Middle frontal gyrus (tissue), 1 donor: ENCODE results near the gene KIFAP3.
"Not testable (repeated sequence)": the region's sequence is repeated elsewhere in the genome, so short reads cannot be mapped to it uniquely, and the experiment has no call there.

Source experiments
- DNase-seq: peaks from one replicate; pipeline ENCODE4 v3.0.0-alpha.2; 2015; ENCODE audit warnings: low spot score; ENCODE audit errors: extremely low spot score

Gene KIFAP3

DNA sequence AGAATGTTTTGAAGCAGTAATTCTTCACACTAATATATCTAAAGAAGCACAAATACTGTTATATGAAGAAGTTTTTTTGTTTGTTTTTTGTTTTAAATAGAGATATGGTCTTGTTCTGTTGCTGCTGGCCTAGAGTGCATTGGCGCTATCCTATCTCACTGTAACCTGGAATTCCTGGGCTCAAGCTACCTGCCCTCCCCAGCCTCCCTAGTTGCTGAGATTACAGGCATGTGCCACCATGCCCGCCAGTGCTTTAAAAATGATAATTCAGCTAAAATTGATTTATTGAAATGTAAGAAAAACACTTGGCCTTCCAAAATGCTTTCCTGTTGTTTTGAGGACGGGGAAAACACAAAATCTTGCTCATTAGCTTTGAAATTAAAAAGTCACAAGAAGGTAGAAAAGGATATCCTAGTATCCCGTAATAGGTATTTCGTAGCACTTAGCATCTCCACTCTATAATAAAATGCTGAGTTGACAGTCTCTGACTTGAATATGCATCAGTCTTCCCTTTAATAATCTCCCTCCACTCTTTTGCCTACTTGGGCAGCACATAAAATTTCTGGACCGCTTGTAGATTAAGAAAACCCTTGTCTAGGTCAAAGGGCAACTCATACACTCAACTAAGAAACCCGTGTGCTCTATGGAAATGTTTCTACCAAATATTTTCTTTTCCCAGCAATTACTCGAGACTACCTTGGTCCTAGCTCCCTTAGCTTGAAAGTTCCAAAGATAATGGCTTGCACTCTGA, 182.1 kb downstream of the KIFAP3 start:
- no peak for DNase-seq

DNA sequence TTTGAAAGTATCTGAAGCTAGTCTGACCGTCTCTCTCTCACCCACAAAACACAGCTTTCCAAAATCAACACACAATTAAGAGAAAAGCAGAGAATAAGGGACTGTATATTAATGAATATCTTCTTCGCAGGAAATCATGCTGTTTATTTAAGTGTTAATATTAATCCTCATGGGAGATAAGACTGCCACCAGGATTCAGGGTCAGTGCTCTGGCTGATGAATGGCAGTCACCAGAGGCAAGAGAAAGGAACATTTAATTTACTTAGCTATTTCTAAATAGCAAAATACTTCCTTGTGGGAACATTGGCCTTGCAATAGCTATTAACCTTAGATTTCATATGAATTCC, 183.0 kb downstream of the KIFAP3 start:
- no peak for DNase-seq

DNA sequence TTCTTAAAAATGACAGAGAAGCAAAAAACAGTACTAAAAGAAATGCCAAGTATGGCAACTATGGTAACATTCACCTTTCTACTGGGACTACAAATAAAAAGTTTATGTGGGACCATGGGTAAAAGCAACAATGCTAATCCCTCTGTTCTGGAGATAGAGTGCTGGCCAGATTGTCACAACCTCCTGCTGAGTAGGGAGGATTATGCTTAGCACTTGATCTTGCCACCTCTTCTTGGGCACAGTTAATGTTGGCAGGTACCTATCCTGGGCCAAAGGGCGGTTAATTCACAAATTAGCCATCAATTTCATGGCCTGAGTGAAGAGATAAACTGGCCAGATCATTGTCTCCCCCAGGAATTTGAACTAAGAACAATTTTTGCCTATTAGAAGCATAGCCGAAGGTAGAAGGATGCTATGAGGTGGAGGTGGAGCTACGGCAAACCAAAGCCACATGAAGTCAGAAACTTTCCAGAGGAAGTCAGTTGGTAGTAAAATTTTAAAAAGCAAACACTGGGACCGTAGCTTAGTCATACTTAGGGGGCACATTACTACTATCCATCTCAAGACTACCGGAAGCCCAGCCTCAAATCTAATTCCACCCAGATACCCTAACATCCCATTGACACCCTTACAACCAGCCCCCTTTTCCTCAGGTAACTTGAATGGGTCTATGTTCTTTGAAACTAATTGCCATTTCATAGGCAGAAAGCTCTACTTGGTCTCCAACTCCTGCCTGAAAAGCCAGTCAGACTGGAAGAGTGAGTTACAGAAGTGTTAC, 183.5 kb downstream of the KIFAP3 start:
- DNase-seq, result no peak

DNA sequence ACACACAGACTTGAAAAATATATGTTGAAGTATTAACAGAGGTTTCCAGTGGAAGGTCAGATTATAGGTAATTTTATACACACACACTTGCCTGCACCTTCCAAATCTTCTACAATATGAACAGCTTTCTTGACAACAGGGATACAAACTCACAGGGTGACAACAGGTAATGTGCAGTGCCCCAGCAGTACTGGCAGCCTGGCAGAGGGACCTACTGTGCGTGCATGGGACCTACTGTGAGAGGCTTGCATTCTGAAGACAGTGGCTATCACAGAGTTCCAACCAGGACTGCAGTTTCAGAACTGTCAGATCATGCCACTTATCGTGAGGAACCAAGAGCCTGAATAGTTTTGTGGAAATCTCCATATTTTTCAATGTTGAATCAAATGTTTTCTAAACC, 184.6 kb downstream of the KIFAP3 start:
- DNase-seq, result no peak

DNA sequence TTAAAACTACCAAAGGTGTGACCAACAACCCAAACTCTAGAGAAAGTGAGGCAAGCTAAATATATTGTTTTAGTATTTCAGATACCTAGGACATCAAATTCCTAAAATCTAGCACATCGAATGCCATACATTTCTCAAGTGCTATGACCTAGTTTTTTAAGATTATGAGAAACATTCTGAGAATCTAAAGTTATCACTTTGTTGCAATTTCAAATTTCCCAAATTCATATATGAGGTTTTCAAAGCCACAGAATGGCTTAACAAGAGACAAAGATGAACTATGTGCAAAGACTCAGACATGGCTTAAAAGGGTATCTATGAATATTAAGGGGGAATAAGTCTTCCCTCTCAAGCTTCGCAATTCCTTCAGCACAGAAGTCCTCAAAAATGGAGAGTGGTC, 187.6 kb downstream of the KIFAP3 start:
- DNase-seq, result no peak

DNA sequence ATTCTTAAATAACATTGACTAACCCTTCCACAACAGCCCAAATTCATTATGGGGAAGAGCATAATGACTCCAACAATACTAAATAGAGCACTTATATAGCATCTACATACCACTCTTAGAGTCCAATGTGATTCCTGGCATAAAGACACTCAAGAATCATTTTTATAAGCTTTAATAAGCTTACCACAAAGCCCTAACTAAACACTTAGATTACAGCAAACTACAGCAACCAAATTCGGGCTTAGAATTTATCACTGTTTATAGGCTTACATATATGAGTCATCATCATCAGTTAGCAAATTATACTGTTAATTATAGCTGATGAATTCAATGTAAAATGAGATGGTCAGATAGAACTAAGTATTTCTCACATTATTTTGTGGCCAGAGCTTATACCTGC, 188.1 kb downstream of the KIFAP3 start:
- no peak for DNase-seq

DNA sequence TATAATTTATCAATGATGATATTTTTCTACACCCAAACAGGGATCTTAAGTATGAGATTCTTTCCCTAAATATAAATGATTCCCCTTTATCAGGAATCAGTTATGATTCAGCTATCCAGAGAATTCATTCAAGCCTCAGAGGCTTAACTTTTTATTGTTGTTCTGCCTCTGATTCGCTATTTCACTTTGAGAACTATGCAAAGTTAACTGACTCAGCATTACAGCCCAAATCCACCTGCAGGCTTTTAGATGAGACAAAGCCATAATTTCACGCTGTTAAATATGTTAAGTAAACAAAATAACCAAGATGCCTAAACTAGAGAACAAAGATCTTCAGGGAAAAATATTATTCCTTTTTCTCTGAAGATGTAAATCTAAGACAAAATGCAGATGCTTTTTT, 189.3 kb downstream of the KIFAP3 start:
- DNase-seq, result no peak

DNA sequence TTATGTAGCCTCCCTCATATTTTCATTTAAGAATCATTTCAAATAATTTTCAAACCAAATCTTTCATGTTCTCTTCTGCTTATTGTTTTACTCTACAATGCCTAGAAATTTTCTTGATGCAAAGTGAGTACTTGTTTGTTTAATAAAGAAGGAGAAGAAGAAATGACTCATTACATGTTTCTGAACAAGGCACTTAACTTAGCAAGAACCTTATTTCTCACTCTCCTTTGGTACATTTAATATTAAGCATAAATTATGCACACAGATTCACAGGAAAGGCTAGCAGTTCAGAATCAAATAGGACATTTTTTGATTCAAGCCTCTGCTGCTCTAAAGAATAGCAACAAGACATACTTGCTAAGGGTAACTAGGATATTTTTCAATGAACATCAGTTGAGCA, 189.9 kb downstream of the KIFAP3 start:
- no peak for DNase-seq

DNA sequence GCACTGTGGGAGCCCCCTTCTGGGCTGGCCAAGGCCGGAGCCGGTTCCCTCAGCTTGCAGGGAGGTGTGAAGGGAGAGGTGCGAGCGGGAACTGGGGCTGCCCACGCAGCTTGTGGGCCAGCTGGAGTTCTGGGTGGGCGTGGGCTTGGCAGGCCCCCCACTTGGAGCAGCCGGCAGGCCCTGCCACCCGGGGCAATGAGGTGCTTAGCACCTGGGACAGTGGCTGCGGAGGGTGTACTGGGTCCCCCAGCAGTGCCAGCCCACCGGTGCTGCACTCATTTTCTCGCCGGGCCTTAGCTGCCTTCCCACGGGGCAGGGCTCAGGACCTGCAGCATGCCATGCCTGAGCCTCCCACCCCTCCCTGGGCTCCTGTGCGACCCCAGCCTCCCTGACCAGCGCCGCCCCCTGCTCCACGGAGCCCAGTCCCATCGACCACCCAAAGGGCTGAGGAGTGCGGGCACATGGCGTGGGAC, 192.4 kb downstream of the KIFAP3 start:
- DNase-seq, result no peak

DNA sequence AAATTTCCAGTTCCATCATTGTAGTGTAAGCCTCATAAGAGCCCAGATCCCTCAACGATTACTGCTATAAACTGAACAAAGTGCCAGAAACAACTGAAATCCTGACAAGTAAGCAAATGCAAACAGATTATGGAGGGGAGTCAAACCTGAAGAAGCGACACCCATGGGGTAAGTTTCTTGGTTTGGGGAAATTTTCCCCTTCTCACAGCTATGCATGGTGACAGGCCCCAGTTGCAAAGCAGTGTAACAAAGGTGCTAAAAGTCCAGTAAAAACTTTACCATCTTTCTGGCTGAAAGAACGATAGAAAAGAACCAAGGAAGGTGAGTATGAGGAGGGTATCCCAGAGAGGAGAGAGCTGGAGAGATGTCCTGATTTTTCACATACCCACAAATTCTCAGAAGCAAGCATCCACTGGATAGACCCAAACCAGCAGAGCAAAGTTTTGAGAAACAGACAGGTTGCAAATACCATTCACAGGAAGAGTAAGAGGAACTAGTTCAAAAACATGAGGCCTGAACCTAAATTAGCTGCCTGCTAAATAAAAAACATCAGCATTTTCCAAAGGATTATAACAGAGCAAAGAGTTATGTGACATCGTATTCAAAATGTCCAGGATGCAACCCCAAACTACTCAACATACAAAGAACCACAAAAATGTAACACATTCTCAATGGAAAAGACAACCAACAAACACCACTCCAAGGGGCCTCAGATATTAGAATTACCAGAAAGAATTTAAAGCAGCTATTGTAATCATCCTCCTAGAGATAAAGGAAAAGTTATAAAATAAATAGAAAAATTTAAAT, 195.3 kb downstream of the KIFAP3 start:
- DNase-seq, result no peak

DNA sequence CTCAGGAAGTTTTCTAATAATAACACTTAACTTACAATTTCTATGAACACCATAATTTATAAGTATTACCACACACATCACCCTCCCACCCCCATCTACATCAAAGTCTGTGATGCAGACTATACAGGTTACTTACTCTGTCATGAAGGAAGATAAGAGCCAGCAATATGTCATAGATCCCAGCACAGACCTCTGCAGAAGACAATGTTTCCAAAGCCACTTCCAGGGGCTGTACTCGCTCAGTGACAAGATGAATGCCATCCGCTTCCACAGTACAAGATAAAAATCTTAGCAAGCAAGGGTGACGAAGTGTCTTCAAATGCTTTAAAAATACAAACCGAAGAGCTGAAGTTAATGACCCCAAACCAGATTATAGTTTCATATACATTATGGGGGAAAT, 196.0 kb downstream of the KIFAP3 start:
- no peak for DNase-seq

DNA sequence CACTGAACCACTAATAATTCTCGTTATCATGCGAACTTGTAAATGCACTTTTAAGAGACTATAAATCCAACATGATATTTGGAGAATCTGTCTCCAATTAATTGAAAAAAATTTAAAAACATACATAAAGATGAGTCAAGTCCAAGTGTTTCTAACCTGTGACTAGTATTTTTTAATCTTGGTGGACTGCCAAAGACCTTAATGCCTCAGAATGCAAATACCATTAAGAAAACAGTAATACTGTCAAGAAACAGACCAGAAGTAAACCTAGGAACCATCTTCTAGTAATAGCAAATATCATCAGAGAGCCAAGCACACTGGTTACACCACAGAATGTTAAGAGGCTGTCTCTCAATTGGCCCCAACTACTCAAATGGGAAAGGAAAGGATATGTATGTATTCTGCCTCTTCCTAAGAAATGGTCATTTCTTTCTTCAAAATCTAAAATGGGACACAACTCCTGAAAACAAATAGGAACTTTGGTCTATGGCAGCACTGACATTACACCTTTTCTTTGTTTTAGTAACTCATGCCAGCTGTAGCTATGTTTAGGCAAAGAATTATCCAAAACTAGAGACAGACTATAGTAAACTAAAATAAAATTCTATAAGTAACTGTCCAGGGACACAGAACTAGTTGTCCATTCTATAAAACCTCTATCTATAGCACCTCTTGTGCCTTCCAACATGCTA, 196.5 kb downstream of the KIFAP3 start:
- DNase-seq, result no peak

DNA sequence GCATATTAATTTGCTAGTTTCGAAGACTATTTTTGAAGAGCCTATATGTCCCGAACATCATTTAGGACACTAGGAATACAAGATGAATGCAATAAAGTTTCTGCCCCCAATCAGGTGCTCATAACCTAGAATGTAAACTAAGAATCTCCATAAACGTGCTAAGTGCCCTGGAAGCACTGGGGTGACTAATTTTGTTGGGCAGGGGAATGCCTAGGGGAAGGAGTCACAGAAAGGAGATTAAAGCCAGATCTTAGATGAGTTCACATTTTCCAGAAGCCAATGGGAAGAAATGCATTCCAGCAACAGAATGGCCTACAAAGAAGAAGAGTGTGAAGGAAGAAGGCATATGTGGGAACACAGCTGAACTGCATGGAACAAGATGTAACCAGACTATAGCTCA, 200.3 kb downstream of the KIFAP3 start:
- no peak for DNase-seq

DNA sequence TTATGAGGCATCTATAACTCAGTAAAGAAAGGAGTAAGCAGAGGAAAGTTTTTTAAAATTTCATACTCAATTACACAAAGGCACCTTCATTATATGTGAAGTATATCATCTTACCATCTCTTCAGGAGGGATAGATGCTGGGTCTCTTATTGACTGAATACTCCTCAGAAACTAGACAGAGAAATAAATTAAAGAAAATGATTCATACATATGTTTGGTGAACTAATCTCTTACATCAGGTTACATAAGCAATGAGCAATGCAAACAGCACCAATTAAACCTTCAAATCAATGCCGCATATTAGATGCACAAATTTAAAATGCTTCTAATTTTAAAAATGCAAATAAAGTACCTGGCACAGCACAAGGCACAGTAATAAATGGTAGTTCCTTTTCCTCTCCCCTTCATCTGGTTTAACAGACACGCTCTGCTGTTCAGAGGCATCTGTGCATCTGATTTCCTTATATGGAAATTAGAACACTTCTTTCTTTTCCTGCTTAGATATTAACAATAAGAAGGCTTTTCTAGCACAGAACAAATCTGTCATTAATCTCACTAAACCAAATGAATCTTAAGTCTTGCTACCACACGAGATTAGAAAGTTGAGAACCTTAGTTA, 200.8 kb downstream of the KIFAP3 start:
- DNase-seq, result no peak

DNA sequence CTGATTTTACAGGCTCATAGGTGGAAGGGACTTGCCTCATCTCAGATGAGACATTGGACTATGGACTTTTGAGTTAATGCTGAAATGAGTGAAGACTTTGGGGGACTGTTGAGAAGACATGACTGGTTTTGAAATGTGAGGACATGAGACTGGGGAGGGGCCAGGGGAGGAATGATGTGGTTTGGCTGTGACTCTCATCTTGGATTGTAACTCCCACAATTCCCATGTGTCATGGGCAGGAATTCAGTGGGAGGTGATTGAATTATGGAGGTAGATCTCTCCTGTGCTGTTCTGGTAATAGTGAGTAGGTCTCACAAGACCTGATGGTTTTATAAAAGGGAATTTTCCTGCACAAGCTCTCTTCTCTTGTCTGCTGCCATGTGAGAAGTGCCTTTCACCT, 201.6 kb downstream of the KIFAP3 start:
- DNase-seq, result no peak

DNA sequence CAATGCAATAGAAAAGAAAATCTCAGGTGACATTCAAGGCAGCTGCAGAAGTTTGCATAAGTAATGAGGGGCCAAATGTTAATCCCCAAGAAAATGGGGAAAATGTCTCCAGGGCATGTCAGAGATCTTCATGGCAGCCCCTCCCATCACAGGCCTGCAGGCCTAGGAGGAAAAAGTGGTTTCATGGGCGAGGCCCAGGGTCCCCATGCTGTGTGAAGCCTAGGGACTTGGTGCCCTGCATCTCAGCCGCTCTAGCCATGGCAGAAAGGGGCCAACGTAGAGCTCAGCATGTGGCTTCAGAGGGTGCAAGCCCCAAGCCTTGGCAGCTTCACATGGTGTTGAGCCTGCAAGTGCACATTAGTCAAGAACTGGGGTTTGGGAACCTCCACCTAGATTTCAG, 202.5 kb downstream of the KIFAP3 start:
- DNase-seq, result not testable (repeated sequence)
